Fibroblast of skin of right quadriceps (primary cell): ENCODE results near the gene ZKSCAN2.
A peak's percentile ranks its signal among the peaks of the same experiment; 100 is the strongest.

Source experiments
- DNase-seq: peaks from one replicate; pipeline ENCODE4 v3.0.0-alpha.2; 2013

Gene ZKSCAN2

GRCh38 chr16:25257470-25257955, at the start of gene ZKSCAN2:
TSS of gene ZKSCAN2 (minus strand) at chr16:25257845. CDS start at chr16:25257127, 718 bp downstream.
- DNase-seq = peak; percentile 89

GRCh38 chr16:25299792-25300590, 42.3 kb upstream of the ZKSCAN2 start:
- DNase-seq = no peak

DNA sequence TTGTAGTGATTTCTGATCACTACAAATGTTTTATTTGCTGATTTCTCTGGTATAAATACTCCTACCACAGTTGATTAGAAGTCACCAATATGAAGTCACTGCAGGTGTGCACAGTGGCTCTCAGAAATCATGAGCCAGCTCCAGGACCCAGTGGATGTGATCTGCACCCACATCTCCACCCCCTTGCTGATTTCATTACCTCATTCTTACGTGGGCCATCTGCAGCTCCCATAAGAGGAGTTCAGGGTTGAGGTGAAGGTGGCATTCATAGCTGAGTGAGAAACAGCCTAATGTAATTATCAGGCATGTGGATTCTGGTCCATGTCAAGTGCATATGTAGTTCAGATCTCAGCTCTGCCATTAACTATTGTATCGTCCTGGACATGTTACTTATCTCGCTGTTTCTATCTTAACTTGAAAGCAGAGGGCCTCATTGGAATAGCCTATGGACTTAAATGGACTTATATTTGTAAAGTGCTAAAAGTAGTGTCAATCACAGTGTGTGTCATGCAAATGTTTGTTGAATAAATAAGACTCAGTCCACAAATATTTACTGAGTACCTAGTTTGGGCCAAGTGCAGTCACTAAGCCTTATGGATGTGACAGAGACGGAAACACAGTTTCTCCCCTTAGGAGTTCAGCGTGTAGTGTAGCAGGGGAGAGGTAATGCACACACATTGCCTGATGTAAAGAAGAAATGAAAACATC, 40.7 kb upstream of the ZKSCAN2 start:
- DNase-seq = no peak

DNA sequence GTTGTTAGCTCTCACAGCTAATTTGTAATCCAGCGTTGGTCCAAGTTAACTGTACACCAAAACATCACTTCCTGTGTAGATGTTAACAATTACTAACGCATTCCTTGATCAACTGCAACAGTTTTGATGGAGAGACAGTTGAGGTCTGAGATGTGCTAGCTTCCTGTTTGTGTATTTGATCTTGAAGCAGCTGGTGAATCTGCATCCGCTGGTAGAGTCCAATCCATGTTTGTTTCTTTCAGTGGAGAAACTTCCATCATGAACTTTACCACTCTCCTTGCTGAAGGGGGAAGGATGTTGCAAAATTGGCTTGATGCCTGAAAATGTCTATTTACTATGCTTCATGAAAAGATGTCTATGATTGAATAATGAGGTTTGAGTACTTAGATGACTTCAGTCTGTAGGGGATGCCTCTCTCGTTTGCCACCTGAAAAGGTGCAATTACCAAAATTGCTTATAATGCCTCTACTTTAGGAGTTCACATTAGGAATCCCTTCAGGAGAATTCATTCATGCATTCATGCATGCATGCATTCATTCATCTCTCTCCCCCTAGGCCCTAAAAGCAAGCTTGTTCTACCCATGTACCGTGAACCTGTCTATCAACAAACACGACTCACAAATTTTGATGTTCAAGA, 39.6 kb upstream of the ZKSCAN2 start:
- no peak for DNase-seq

- no peak for DNase-seq
Measured at GRCh38 chr16:25291580-25291979, 33.9 kb upstream of the ZKSCAN2 start.

GRCh38 chr16:25289466-25289865, 31.8 kb upstream of the ZKSCAN2 start:
- no peak for DNase-seq

GRCh38 chr16:25279491-25279890, 21.8 kb upstream of the ZKSCAN2 start:
- DNase-seq = no peak

DNA sequence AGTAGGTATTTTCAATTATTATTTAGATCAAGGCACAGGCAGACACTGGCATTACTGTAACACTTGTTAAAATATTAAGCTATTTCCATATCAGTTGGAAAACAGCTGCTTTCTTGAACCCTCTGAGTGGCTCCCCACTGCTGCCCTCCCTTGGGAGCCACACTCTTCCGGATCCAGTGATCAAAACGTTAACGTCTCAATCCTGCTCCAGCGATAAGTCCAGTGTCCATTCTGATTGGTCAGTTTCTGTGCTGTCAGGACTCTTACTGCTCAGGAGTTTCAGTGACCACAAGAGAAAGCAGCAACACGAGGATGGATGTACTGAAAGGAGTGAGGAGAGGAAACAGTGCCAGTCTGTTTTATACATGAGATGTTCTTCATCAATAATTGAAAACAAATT, 13.8 kb upstream of the ZKSCAN2 start:
- DNase-seq = no peak

DNA sequence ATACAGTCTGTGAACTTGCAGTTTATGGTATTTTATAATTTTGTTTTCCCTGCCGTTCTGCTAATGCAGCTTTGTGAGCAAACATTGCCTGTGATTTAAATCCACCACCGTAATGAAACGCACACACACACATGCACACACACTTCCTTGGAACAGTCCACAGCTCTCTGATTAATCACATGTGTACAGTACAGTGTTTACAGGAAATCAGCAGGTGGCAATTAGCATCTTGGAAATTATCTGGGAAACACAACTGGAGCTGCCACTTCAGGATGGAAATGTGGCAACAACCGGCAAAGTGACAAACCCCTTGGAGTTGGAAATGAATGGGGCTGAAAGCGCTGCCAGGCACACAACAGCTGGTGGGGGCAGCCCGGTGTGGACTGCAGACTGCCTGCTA, 12.9 kb upstream of the ZKSCAN2 start:
- DNase-seq = peak; percentile 10

GRCh38 chr16:25269879-25270278, 12.2 kb upstream of the ZKSCAN2 start:
- DNase-seq = no peak

DNA sequence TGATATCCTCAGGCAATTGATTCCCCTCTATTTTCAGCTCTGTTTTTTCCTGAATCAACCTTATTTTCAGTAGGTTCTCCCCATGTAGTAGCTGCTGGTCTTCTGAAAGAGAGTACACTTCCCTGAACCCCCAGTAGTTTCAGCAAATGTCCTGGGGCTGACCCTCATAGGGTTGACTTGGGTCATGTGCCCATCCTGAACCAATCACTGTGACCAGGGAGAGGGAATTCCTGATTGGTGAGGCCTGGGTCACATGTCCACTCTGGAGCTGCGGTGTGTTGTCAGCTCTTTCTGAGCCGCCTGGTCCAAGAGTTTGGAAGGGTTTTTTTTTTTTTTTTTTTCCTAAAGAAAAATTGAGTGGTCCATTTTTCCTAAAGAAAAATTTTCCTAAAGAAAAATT, 8.3 kb upstream of the ZKSCAN2 start:
- no peak for DNase-seq

GRCh38 chr16:25264597-25264996, 7.0 kb upstream of the ZKSCAN2 start:
- peak; percentile 9 for DNase-seq

DNA sequence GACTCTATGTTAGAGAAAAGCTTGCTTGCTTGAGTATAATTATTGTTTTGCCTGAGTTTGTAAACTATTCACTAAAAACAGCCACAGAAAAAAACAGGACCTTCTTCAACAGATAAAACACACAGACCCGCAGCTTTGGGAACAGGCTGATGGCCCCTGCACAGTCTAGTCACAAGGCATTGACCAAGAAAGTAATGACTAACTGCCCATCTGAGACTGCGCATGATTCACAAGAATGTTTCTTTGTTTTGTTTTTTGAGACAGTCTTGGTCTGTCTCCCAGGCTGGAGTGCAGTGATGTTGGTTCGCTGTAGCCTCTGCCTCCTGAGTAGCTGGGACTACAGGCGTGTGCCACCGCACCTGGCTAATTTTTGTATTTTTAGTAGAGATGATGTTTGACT, 2.8 kb upstream of the ZKSCAN2 start:
- DNase-seq = no peak

DNA sequence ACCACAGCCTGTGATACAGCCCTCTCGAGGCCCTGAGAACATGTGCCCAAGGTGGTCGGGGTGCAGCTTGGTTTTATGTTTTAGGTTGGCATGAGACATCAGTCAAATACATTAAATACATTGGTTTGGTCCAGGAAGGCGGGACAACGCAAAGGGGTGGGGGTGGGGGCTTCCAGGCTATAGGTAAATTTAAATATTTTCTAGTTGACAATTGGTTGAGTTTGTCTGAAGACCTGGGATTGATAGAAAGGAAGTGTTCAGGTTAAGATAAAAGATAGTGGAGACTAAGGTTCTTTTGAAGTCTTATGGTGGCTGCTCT, 1.2 kb upstream of the ZKSCAN2 start:
- DNase-seq = no peak

- DNase-seq = peak; percentile 92
Measured at GRCh38 chr16:25257956-25258860, 563 bp upstream of the ZKSCAN2 start.

DNA sequence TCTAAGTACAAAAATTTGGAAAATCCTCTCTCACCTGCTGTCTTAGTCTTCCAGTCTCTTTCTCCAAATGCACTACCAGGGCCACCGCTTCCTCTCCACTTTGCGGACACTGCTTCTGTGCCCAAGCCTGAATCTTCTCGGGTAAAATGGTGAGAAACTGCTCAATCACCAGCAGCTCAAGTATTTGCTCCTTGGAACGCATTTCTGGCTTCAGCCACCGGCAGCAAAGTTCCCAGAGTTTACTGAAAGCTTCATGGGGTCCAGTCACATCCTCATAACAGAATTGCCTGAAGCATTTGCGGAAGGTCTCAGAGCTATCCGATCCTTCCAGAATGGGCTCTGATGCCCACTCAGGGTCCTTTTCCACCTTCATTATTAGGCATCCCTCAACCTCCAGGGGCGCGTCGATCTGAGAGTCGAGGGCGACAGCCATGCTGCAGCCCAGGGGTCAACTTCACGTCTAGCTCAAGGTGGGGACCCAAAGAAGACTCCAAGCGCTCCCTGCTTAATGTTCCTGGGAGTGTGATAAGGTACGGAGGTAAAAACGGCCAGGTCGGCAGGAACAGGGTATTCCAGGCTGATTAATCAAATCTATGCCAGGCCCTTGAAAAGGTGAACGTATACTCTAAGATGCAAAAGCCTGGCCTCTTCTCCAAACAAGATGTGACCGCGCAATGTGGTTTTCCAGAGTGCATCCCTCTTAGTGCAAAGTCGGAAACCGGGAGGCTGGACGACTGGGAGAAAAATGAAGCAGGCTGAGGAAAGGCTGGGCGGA, 763 bp downstream of the ZKSCAN2 start:
- peak; percentile 7 for DNase-seq

DNA sequence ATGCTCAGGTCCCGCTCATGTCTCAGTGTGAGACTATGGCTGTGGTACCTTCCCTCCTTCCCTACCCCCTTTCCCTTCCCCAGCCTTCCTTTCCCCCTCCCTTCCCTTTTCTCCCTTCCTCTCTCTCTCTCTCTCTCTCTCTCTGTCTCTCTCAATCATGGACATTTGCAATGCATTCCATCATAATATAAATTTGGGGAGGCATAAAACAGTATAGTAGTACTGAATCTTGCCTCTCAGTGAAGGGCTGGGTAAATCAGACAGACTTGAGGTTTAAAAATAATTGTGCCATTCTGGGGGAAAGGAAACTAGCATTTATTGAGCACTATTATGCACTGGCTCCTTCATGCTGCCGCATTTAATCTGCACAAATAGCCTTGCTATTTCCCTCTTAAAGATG, 4.3 kb downstream of the ZKSCAN2 start:
- DNase-seq = no peak

DNA sequence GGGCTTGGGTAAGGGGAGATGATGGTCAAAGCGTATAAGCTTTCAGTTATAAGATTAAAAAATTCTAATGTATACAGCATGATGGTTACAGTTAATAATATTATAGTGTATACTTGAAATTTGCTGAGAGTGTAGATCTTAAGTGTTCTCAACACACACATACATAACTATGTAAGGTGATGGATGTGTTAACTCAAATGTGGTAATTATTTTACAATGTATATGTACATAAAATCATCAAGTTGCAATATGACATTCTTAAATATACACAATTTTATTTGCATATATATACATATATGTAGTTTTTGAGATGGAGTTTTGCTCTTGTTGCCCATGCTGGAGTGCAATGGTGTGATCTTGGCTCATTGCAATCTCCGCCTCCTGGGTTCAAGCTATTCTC, 7.2 kb downstream of the ZKSCAN2 start:
- DNase-seq = no peak

- DNase-seq = no peak
Measured at GRCh38 chr16:25235991-25236390, 21.7 kb downstream of the ZKSCAN2 start.

GRCh38 chr16:25228372-25228771, 29.3 kb downstream of the ZKSCAN2 start:
- no peak for DNase-seq

DNA sequence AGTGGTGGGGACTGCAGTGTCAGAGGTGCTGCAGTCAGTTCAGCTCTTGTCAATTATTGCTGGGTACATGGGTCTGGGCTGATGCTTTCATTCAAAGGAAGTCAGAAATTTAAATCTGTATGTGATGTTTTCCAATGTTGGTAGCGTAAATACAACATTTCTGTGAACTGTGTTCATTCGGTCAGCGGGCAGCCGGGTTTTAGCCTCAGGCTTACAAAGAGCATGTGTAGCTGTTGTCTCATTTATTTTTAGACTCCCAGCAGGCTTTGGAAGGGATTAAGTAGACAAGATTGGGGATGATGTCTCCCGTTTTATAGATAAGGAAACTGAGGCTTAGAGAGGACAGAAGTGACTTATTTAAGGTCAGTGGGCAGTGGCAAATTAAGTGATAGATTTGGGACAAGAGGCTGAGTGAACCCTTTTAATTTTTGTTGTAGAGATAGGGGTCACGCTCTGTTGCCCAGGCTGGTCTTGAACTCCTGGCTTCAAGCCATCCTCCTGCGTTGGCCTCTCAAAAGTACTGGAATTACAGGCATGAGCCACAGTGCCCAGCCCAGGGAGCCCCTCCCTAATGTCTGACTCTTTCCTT, 32.8 kb downstream of the ZKSCAN2 start:
- DNase-seq = no peak

GRCh38 chr16:25223964-25224363, 33.7 kb downstream of the ZKSCAN2 start:
- no peak for DNase-seq
